Muscle layer of duodenum (tissue), 2 donors: ENCODE measurements around the gene OR52E2.

Source experiments
- H3K27ac ChIP-seq: one replicate; pipeline ENCODE4 v1.7.0; 2013; ENCODE audit warnings: mild to moderate bottlenecking, low read length
- H3K27me3 ChIP-seq: one replicate; pipeline ENCODE4 v1.7.0; 2013; ENCODE audit warnings: low read depth, mild to moderate bottlenecking, control low read depth, low read length
- H3K36me3 ChIP-seq, 2 donors: one replicate each; pipeline ENCODE4 v1.7.0; 2013; ENCODE audit warnings: low read length in 2 of 2, control low read depth in 1 of 2, mild to moderate bottlenecking in 1 of 2; ENCODE audit not compliant: insufficient read depth in 2 of 2, control insufficient read depth in 1 of 2
- H3K4me1 ChIP-seq, 2 donors: one replicate each; pipeline ENCODE4 v1.7.0; 2013; ENCODE audit warnings: low read length in 2 of 2, mild to moderate bottlenecking in 2 of 2, control low read depth in 1 of 2, moderate library complexity in 1 of 2; ENCODE audit not compliant: insufficient read depth in 2 of 2, control insufficient read depth in 1 of 2
- H3K4me3 ChIP-seq, 2 donors: one replicate each; pipeline ENCODE4 v1.7.0; 2013; ENCODE audit warnings: low read length in 2 of 2, low read depth in 1 of 2, mild to moderate bottlenecking in 1 of 2
- H3K9me3 ChIP-seq, 2 donors: one replicate each; pipeline ENCODE4 v1.7.0; 2013; ENCODE audit warnings: low read length in 2 of 2, control low read depth in 1 of 2, mild to moderate bottlenecking in 1 of 2; ENCODE audit not compliant: control insufficient read depth in 1 of 2
- donor health status: healthy.

The OR52E2 gene

DNA sequence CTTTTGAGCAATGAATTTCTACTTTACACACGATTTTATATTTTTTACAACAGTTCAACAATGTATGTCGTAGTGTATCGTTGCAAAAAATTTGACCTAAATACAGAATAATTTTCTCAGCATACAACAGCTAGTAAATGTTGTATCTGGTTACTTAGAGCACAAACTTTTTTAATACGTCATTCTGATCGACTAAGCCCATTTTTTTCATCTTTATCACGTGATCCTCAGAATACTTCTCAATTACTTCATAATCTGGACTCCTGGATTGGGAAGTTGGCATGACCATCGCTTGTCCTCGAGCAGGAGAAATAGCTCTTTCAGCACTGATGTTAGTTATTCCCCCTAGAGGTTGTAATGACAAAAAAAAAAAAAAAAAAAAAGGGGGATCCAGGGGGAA, 48.2 kb downstream of the OR52E2 start:
- Histone ChIP-seq H3K27me3 (no peaks in the 10 kb centered on the region), H3K9me3 (no peaks in the 10 kb centered on the region), H3K27ac (no peak overlapping the region), H3K4me1 (no peaks in the 10 kb centered on the region), H3K4me3 (no peak overlapping the region), H3K36me3 (no peaks in the 10 kb centered on the region)
